NCI-H187 treated with DMSO at 0.1 percent for 48 hours (cell line): ENCODE data around the gene PVALEF.

Source experiments
- DNase-seq: peaks from one replicate; lab custom pipeline; 2025; lab: John Stamatoyannopoulos, UW

Gene PVALEF

GRCh38 chr17:81165246-81166032, at the start of gene PVALEF:
TSS of gene PVALEF (plus strand) at chr17:81165507. CDS start at chr17:81181227, 15,720 bp downstream.
- no peak for DNase-seq

- no peak for DNase-seq
These were observed 49.4 kb upstream of the PVALEF start for GRCh38 chr17:81115749-81116464.

GRCh38 chr17:81116704-81117103, 48.6 kb upstream of the PVALEF start:
- DNase-seq = no peak

- no peak for DNase-seq
These were observed 47.6 kb upstream of the PVALEF start for GRCh38 chr17:81117672-81118198.

- no peak for DNase-seq
These were observed 46.7 kb upstream of the PVALEF start for GRCh38 chr17:81118308-81119221.

GRCh38 chr17:81119223-81120148, 45.8 kb upstream of the PVALEF start:
- DNase-seq = peak; percentile 38

- DNase-seq = no peak
These were observed 45.2 kb upstream of the PVALEF start for GRCh38 chr17:81120149-81120484.

GRCh38 chr17:81120695-81121621, 44.3 kb upstream of the PVALEF start:
- DNase-seq = no peak

- DNase-seq = no peak
These were observed 43.2 kb upstream of the PVALEF start for GRCh38 chr17:81121841-81122733.

GRCh38 chr17:81123052-81124048, 42.0 kb upstream of the PVALEF start:
- no peak for DNase-seq

- DNase-seq = no peak
These were observed 40.9 kb upstream of the PVALEF start for GRCh38 chr17:81124377-81124776.

GRCh38 chr17:81125573-81126081, 39.7 kb upstream of the PVALEF start:
- no peak for DNase-seq

GRCh38 chr17:81126281-81127132, 38.8 kb upstream of the PVALEF start:
- DNase-seq = no peak

- no peak for DNase-seq
These were observed 38.2 kb upstream of the PVALEF start for GRCh38 chr17:81127133-81127455.

GRCh38 chr17:81127526-81128177, 37.7 kb upstream of the PVALEF start:
- no peak for DNase-seq

GRCh38 chr17:81128338-81128737, 37.0 kb upstream of the PVALEF start:
- DNase-seq = no peak
